HAP-1 (cell line): ENCODE results near the gene RYR3.
A peak's percentile ranks its signal among the peaks of the same experiment; 100 is the strongest.

Experiments
- DNase-seq, 2 experiments: peaks; one replicate each; pipeline ENCODE4 v3.0.0-alpha.2; 2016 to 2020; ENCODE audit warnings: low spot score in 2 of 2
- H3K27me3 ChIP-seq: fragments of 250-450 bp; sonication (Bioruptor Pico); 2 replicates; pipeline ENCODE4 v1.5.1; 2020; ENCODE audit warnings: low read depth, mild to moderate bottlenecking, moderate library complexity
- H3K36me3 ChIP-seq: fragments of 250-450 bp; sonication (Bioruptor Pico); replicated peaks from 2 replicates; pipeline ENCODE4 v1.5.1; 2020; ENCODE audit warnings: mild to moderate bottlenecking
- H3K4me1 ChIP-seq: fragments of 250-450 bp; sonication (Bioruptor Pico); 2 replicates; pipeline ENCODE4 v1.5.1; 2020; ENCODE audit warnings: mild to moderate bottlenecking
- H3K4me3 ChIP-seq: fragments of 250-450 bp; sonication (Bioruptor Pico); 2 replicates; pipeline ENCODE4 v1.5.1; 2020; ENCODE audit warnings: mild to moderate bottlenecking, moderate library complexity
- H3K9me3 ChIP-seq: fragments of 250-450 bp; sonication (Bioruptor Pico); 2 replicates; pipeline ENCODE4 v1.5.1; 2020; ENCODE audit warnings: mild to moderate bottlenecking, moderate library complexity
- in situ Hi-C: fragments of 300-500 bp; cut with MboI; formaldehyde crosslinking; loops from 3 replicates; pipeline ENCODE4 v1.14.3; 2020; ENCODE audit warnings: low sequenced_read_pairs, inconsistent platforms, mixed read lengths

The RYR3 gene

DNA sequence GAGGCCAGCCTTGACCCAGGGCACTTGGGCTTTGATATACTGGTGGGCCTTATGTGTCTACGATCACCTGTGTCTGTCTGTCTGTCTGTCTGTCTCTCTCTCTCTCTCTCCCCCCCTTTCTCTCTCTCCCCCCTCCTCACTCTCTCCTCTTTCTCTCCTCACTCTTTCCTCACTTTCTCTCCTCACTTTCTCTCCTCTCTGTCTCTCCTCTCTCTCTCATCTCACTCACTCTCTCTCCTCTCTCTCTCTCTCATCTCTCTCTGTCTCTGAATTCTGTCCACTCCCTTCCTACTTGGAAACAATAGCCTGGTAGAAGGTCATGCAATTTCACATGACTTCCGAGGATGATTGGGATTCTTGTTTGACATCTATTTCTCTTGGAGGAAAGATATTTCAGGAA lies 388.4 kb downstream of the RYR3 start:
- H3K36me3 ChIP-seq = no peaks in the 10 kb centered on the region
- in situ Hi-C loops = no loop called here
- H3K27me3 ChIP-seq = peaks cover 2% of the 10 kb centered on the region; the same call in 1 of the 2 replicates
- H3K9me3 ChIP-seq = no peaks in the 10 kb centered on the region
- H3K4me1 ChIP-seq = no peaks in the 10 kb centered on the region
- no peak overlapping the region for H3K4me3 ChIP-seq
- no peak for DNase-seq

DNA sequence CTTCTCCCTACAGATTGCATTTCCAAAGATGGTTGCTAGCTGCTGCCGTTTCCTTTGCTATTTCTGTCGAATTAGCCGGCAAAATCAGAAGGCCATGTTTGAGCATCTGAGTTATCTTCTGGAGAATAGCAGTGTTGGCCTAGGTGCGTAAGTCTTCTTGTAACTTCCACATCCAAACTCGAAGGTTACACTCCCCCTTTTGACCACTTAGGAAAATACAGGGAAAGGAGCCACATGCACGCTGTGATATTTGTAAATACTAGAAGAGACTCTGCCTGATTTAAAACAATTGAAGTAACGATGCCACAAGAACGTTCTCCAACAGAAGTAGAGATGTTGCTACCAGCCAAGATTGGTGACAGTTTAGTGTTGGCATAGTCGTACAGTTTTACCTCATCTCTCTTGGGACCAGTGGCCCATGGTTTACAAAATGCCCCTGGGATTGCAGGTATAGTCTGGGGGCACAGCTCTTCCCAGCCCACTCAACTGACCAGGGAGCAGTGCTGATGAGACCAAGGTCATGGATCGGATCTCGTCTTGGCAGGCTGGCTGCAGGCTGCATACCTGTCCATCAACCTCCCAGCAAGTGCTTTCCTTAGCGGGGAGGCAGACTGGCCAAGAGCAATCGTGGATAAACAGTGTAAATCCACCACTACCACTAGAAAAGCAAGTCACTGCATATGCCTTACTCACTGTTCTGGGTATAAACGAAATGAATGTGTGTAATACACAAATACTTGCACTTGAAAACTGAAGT lies 389.1 kb downstream of the RYR3 start:
- H3K27me3 ChIP-seq = peaks cover 2% of the 10 kb centered on the region; the same call in 1 of the 2 replicates
- DNase-seq = no peak
- no peaks in the 10 kb centered on the region for H3K36me3 ChIP-seq
- no peaks in the 10 kb centered on the region for H3K4me1 ChIP-seq
- no peak overlapping the region for H3K4me3 ChIP-seq
- in situ Hi-C loops = loop anchor here (5.0 kb wide), 1 partner anchor 413 kb away; no protein-coding TSS in a partner anchor
- H3K9me3 ChIP-seq = no peaks in the 10 kb centered on the region

GRCh38 chr15:33700695-33701303 lies 390.0 kb downstream of the RYR3 start:
- Histone ChIP-seq H3K27me3 (peaks cover 2% of the 10 kb centered on the region; the same call in 1 of the 2 replicates), H3K9me3 (no peaks in the 10 kb centered on the region), H3K36me3 (no peaks in the 10 kb centered on the region), H3K4me3 (no peak overlapping the region), H3K4me1 (no peaks in the 10 kb centered on the region; the same call in 1 of the 2 replicates)
- in situ Hi-C loops = loop anchor here (5.0 kb wide), 1 partner anchor 413 kb away; no protein-coding TSS in a partner anchor
- DNase-seq = peak; percentile 67 to 81

- in situ Hi-C loops = loop anchor here (5.0 kb wide), 1 partner anchor 414 kb away; no protein-coding TSS in a partner anchor
- H3K4me1 ChIP-seq = peaks cover 2% of the 10 kb centered on the region
These were observed 390.5 kb downstream of the RYR3 start for GRCh38 chr15:33701304-33701696.

GRCh38 chr15:33706173-33706572 lies 395.4 kb downstream of the RYR3 start:
- no peaks in the 10 kb centered on the region for H3K36me3 ChIP-seq
- peaks cover 5% of the 10 kb centered on the region for H3K4me1 ChIP-seq
- no peak for DNase-seq
- no peak overlapping the region for H3K4me3 ChIP-seq
- H3K9me3 ChIP-seq = no peaks in the 10 kb centered on the region
- H3K27me3 ChIP-seq = no peaks in the 10 kb centered on the region
- in situ Hi-C loops = no loop called here

More at GRCh38 chr15:33701304-33701696, 390.5 kb downstream of the RYR3 start:
- no peak for DNase-seq
- peaks cover 2% of the 10 kb centered on the region; the same call in 1 of the 2 replicates for H3K27me3 ChIP-seq
- no peaks in the 10 kb centered on the region for H3K36me3 ChIP-seq
- H3K4me3 ChIP-seq = no peak overlapping the region
- H3K9me3 ChIP-seq = no peaks in the 10 kb centered on the region

GRCh38 chr15:33710748-33711147 lies 400.0 kb downstream of the RYR3 start:
- in situ Hi-C loops = no loop called here
- Histone ChIP-seq H3K9me3 (no peaks in the 10 kb centered on the region), H3K4me1 (peaks cover 5% of the 10 kb centered on the region), H3K36me3 (no peaks in the 10 kb centered on the region), H3K4me3 (no peak overlapping the region), H3K27me3 (0 out of 2 replicates have a peak, but pooled peaks cover 2% of the 10 kb centered on the region)
- DNase-seq = no peak

DNA sequence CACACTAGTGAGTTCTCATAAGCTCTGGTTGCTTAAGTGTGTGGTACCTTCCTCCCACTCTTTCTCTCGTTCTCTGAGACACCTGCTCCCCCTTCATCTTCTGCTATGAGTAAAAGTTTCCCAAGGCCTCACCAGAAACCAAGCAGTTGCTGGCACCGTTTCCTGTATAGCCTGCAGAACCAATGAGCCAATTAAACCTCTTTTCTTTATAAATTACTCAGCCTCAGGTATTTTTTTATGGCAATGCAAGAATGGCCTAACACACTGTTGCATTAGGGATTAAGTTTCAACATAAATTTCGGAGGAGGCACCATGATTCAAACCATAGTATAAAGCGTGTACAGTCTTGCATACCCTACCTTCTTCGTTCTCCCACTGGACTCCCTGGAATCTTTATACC lies 405.3 kb downstream of the RYR3 start:
- H3K9me3 ChIP-seq = no peaks in the 10 kb centered on the region
- DNase-seq = no peak
- H3K27me3 ChIP-seq = 0 out of 2 replicates have a peak, but pooled peaks cover 2% of the 10 kb centered on the region
- H3K4me1 ChIP-seq = no peaks in the 10 kb centered on the region
- H3K4me3 ChIP-seq = no peak overlapping the region
- H3K36me3 ChIP-seq = no peaks in the 10 kb centered on the region
- in situ Hi-C loops = no loop called here

- no peaks in the 10 kb centered on the region for H3K9me3 ChIP-seq
- H3K27me3 ChIP-seq = 0 out of 2 replicates have a peak, but pooled peaks cover 2% of the 10 kb centered on the region
- no peaks in the 10 kb centered on the region for H3K36me3 ChIP-seq
- no peaks in the 10 kb centered on the region for H3K4me1 ChIP-seq
- in situ Hi-C loops = no loop called here
- DNase-seq = no peak
- no peak overlapping the region for H3K4me3 ChIP-seq
These were observed 410.2 kb downstream of the RYR3 start for GRCh38 chr15:33720952-33721351.

DNA sequence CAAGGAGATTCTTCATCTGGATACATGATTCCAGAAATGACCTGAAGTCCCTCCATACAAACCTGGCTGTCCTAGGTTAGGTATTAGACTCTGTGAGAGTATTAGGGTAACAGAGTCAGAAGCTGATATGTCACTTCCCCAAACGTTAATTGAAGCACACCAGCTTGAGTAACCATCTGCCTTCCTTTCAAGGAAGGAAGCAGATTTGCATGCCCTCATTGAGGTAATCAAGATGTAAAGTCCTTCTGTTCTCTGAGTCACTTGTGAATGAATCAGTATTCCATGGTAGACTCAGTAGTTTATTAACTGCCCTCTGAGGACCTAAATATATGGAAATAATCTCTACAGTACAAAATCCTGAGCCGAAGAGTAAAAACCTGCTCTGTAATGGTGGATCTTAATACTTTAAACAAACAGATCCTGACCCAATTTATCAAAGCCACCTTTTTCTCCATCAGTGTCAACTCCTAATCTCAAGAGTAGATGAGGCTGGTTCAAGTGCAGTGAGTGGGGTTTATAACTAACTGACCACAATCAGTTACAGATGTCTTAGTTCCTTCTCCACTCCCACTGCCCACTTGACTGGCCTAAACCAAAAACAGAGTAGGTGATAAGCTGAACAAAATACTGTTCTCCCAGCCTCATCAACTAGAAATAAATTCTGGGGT lies 411.4 kb downstream of the RYR3 start:
- Histone ChIP-seq H3K36me3 (no peaks in the 10 kb centered on the region), H3K9me3 (no peaks in the 10 kb centered on the region), H3K27me3 (0 out of 2 replicates have a peak, but pooled peaks cover 2% of the 10 kb centered on the region), H3K4me1 (no peaks in the 10 kb centered on the region), H3K4me3 (no peak overlapping the region)
- in situ Hi-C loops = no loop called here
- no peak for DNase-seq

GRCh38 chr15:33722673-33723015 lies 411.9 kb downstream of the RYR3 start:
- Histone ChIP-seq H3K4me3 (no peak overlapping the region), H3K4me1 (no peaks in the 10 kb centered on the region), H3K9me3 (no peaks in the 10 kb centered on the region), H3K36me3 (no peaks in the 10 kb centered on the region), H3K27me3 (0 out of 2 replicates have a peak, but pooled peaks cover 2% of the 10 kb centered on the region)
- DNase-seq = no peak
- in situ Hi-C loops = no loop called here

- DNase-seq = no peak
- Histone ChIP-seq H3K27me3 (0 out of 2 replicates have a peak, but pooled peaks cover 2% of the 10 kb centered on the region), H3K4me1 (no peaks in the 10 kb centered on the region), H3K36me3 (no peaks in the 10 kb centered on the region), H3K9me3 (no peaks in the 10 kb centered on the region), H3K4me3 (no peak overlapping the region)
- in situ Hi-C loops = no loop called here
These were observed 413.7 kb downstream of the RYR3 start for GRCh38 chr15:33724321-33725036.

GRCh38 chr15:33729653-33730052 lies 418.9 kb downstream of the RYR3 start:
- no peaks in the 10 kb centered on the region for H3K27me3 ChIP-seq
- in situ Hi-C loops = no loop called here
- DNase-seq = no peak
- no peaks in the 10 kb centered on the region for H3K9me3 ChIP-seq
- no peaks in the 10 kb centered on the region for H3K4me1 ChIP-seq
- no peak overlapping the region for H3K4me3 ChIP-seq
- no peaks in the 10 kb centered on the region for H3K36me3 ChIP-seq

GRCh38 chr15:33730815-33731214 lies 420.0 kb downstream of the RYR3 start:
- in situ Hi-C loops = no loop called here
- DNase-seq = no peak
- Histone ChIP-seq H3K4me1 (no peaks in the 10 kb centered on the region), H3K27me3 (no peaks in the 10 kb centered on the region), H3K4me3 (no peak overlapping the region), H3K36me3 (no peaks in the 10 kb centered on the region), H3K9me3 (no peaks in the 10 kb centered on the region)
